HG03571 (cell line): ENCODE results near the gene RAB4B.
"Not testable (repeated sequence)": the region's sequence is repeated elsewhere in the genome, so short reads cannot be mapped to it uniquely, and the experiment has no call there.

Source experiments
- ATAC-seq: cut with Tn5 transposase; IDR thresholded peaks from one replicate; pipeline ENCODE4 v1.9.1; 2021; ENCODE audit not compliant: unreplicated experiment

RAB4B gene

DNA sequence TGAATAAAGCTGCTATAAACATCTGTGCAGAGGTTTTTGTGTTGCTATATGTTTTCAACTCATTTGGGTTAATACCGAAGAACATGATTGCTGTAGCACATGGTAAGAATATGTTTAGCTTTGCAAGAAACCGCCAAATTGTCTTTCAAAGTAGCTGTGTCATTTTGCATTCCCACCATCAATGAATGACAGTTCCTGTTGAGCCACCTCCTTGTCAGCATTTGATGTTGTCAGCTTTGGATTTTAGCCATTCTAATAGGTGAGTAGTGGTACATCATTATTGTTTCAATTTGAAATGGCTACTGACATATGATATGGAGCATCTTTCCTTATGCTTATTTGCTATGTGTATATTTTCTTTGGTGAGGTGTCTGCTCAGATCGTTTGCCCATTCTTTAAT, 64.0 kb downstream of the RAB4B start:
- not testable (repeated sequence) for ATAC-seq

DNA sequence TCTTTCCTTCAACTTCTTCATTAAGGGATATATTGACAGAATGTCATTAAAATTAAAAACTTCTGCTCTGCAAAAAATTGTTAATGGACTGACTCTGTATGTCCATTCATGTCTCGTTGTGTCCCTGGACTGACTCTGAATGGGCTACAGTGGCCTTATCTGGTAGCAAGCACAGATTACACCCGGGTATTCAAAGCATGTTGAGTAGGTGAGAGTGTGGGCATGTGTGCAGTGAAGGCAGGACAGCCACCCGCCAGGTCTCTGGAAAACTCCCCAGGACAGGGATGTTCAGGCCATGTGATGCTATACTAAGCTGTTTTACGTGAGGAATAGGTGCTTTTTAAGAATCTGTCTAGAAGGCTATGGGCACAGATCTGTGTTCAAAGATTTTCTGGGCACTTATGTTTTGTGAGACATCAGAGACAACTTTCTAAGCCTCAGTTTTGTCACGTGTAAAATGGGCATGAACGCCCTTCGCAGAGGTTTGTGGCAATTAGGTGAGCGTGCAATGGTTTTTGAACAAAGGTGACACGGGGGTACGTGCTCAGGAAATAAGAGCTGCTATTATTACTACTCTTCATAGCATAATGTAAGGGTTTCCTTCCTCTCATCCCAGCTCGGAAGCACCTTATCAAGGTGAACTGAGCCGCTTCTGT, 65.1 kb downstream of the RAB4B start:
- ATAC-seq, result not testable (repeated sequence)

DNA sequence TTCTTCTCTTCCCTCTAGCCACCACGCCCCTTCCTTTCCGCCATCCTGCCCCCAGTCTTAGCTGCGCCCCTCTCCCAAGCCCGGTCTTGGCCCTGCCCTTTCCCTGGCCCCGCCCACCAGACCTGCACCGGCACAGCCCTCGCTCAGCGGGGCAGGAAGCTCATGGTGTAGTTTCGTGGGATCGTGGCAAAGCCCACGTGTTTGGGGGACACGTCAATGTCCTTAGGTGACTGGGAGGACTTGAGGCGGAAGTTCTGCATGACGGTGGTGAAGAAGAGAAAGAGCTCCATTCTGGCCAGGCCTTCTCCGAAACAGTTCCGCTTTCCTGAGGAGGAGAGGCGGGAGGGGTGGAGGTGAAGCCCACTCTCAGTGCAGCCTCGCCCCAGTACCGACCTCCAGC, 65.6 kb downstream of the RAB4B start:
- ATAC-seq, result not testable (repeated sequence)
